ENCODE data around the gene MAP1LC3A. TPM values are rescaled to one million over a fixed set of nuclear protein-coding genes. Genes with fewer than 3 reads are reported as not detected.

Gene MAP1LC3A
- total and polyA plus RNA-seq, 4 donors, result 30.1 to 67.6 (median 37.8) TPM

DNA sequence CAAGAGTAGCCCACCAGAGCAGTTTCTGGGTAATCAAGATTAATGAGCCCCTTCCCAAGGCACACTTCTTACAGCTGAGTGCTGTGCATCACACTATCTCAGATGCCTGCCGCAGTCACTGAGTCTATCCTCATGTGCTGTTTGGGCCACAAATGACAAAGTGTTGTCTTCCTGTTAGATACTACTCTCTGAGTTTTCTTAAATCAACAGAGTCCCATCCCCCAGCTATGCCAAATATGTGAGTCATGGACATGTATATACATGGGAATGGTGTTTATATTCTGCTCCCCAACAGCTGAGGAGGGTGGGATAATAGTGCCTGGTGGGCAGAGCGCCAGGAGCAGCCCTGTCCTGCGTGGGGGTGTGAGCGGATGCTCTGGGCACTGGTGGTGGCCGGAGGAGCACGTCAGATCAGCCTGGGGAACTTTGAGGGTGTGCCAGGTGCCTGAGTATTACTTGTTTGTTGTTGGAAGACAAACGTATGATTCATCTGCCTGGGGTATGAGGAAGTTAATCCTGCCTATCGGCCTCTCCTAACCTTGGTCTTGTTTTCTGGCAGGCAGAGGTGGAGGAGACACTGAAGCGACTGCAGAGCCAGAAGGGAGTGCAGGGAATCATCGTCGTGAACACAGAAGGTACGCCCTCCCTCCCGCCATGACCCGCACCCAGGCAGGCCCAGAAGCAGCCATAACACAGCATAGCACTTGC is 32.7 kb upstream of the MAP1LC3A start:
- DNase-seq (peak; percentile 76 to 84 (median 76)), ATAC-seq (ENCODE audit: insufficient read depth, low FRiP score) (peak; percentile 77)
- no peak overlapping the region for H3K9ac ChIP-seq (ENCODE audit: insufficient read depth in 1 of 2, low read length in 2 of 2)
- H3K4me3 ChIP-seq, result no peak overlapping the region
- H3K4me1 ChIP-seq (ENCODE audit: control insufficient read depth in 5 of 5, insufficient read depth in 5 of 5, low read length in 5 of 5), result peaks cover 4 to 23% (median 11%) of the 10 kb centered on the region in 5 donors
- no peaks in the 10 kb centered on the region for H3K27me3 ChIP-seq (ENCODE audit: control insufficient read depth in 3 of 3, insufficient read depth in 3 of 3, low read length in 2 of 3)
- H3K36me3 ChIP-seq (ENCODE audit: control insufficient read depth in 4 of 4, insufficient read depth in 4 of 4, low read length in 4 of 4), result peaks cover 12 to 36% (median 20%) of the 10 kb centered on the region in 4 donors
- no peaks in the 10 kb centered on the region for H3K9me3 ChIP-seq (ENCODE audit: control insufficient read depth in 4 of 4, insufficient read depth in 3 of 4, low read length in 3 of 4)
- TF ChIP-seq, protein P1, sequence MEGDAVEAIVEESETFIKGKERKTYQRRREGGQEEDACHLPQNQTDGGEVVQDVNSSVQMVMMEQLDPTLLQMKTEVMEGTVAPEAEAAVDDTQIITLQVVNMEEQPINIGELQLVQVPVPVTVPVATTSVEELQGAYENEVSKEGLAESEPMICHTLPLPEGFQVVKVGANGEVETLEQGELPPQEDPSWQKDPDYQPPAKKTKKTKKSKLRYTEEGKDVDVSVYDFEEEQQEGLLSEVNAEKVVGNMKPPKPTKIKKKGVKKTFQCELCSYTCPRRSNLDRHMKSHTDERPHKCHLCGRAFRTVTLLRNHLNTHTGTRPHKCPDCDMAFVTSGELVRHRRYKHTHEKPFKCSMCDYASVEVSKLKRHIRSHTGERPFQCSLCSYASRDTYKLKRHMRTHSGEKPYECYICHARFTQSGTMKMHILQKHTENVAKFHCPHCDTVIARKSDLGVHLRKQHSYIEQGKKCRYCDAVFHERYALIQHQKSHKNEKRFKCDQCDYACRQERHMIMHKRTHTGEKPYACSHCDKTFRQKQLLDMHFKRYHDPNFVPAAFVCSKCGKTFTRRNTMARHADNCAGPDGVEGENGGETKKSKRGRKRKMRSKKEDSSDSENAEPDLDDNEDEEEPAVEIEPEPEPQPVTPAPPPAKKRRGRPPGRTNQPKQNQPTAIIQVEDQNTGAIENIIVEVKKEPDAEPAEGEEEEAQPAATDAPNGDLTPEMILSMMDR (IDR thresholded peaks at IDR 0.05; ENCODE audit: control extremely low read depth, extremely low read depth), result no peak
- peak overlapping the region; percentile 72 to 84 for H3K27ac ChIP-seq (ENCODE audit: low read depth in 1 of 2, low read length in 1 of 2)
- 33 to 51% methylated on average over 14 of the region's 14 CpGs for whole genome bisulfite sequencing, 2 donors

DNA sequence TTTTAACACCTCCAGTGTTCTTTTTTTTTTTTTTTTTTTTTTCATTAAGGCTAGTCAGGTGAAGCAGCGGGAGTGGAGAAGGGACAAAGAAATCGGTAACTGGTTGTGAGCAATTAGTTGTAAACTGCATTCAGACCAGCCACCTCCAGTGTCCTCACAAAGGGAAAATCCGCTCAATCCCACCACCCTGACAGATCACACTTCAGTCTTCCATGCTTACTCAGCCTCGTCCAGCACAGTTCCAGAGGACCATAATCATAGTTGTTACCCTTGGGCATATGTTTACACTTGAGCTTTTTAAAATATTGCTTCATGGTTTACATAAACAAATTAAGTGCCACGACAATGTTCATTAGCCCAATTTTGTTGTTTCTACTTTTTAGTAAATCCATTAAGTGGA is 32.1 kb upstream of the MAP1LC3A start:
- no peak overlapping the region for H3K4me3 ChIP-seq
- H3K9me3 ChIP-seq (ENCODE audit: control insufficient read depth in 4 of 4, insufficient read depth in 3 of 4, low read length in 3 of 4), result no peaks in the 10 kb centered on the region
- 64 to 84% methylated on average over 5 of the region's 5 CpGs for WGBS, 2 donors
- ATAC-seq (ENCODE audit: insufficient read depth, low FRiP score), result no peak
- peaks cover 13 to 37% (median 20%) of the 10 kb centered on the region in 4 donors for H3K36me3 ChIP-seq (ENCODE audit: control insufficient read depth in 4 of 4, insufficient read depth in 4 of 4, low read length in 4 of 4)
- H3K4me1 ChIP-seq (ENCODE audit: control insufficient read depth in 5 of 5, insufficient read depth in 5 of 5, low read length in 5 of 5), result peaks cover 4 to 23% (median 11%) of the 10 kb centered on the region in 5 donors
- H3K27ac ChIP-seq (ENCODE audit: low read depth in 1 of 2, low read length in 1 of 2), result peak overlapping the region; percentile 72 to 84
- TF ChIP-seq, protein P1 (IDR thresholded peaks at IDR 0.05; ENCODE audit: control extremely low read depth, extremely low read depth), result no peak
- H3K27me3 ChIP-seq (ENCODE audit: control insufficient read depth in 3 of 3, insufficient read depth in 3 of 3, low read length in 2 of 3), result no peaks in the 10 kb centered on the region
- H3K9ac ChIP-seq (ENCODE audit: insufficient read depth in 1 of 2, low read length in 2 of 2), result no peak overlapping the region
- DNase-seq, result no peak

DNA sequence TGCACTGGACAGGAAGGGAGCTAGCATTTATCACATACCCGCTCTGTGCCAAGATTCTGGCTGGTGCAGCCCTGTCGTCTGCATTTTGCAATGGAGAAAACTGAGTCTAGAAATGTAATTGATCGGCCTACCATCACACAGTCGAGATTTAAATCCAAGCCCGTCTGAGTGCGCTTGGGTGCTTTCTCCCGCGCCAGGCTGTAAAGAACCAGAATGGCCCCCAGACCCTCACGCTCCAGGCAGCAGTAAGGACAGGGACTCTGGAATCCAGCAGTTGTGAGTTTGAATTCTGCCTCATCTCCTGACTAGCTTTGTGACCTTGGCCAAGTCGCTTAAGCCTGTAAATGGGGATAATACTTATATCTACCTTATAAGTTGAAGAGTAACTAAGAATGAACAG is 31.5 kb upstream of the MAP1LC3A start:
- no peak for ATAC-seq (ENCODE audit: insufficient read depth, low FRiP score)
- H3K4me3 ChIP-seq, result no peak overlapping the region
- peak overlapping the region; percentile 64 to 72 for H3K27ac ChIP-seq (ENCODE audit: low read depth in 1 of 2, low read length in 1 of 2)
- DNase-seq, result no peak
- 90 to 93% methylated on average over 10 of the region's 10 CpGs for WGBS, 2 donors
- peaks cover 4 to 22% (median 11%) of the 10 kb centered on the region in 5 donors for H3K4me1 ChIP-seq (ENCODE audit: control insufficient read depth in 5 of 5, insufficient read depth in 5 of 5, low read length in 5 of 5)
- H3K9ac ChIP-seq (ENCODE audit: insufficient read depth in 1 of 2, low read length in 2 of 2), result no peak overlapping the region
- H3K9me3 ChIP-seq (ENCODE audit: control insufficient read depth in 4 of 4, insufficient read depth in 3 of 4, low read length in 3 of 4), result no peaks in the 10 kb centered on the region
- no peaks in the 10 kb centered on the region for H3K27me3 ChIP-seq (ENCODE audit: control insufficient read depth in 3 of 3, insufficient read depth in 3 of 3, low read length in 2 of 3)
- TF ChIP-seq, protein P1 (IDR thresholded peaks at IDR 0.05; ENCODE audit: control extremely low read depth, extremely low read depth), result no peak
- H3K36me3 ChIP-seq (ENCODE audit: control insufficient read depth in 4 of 4, insufficient read depth in 4 of 4, low read length in 4 of 4), result peaks cover 13 to 37% (median 19%) of the 10 kb centered on the region in 4 donors
